ENCODE results near the gene LRRC26. TPM values are rescaled to one million over a fixed set of nuclear protein-coding genes. Genes with fewer than 3 reads are reported as not detected.

The LRRC26 gene
- total and polyA plus RNA-seq, 2 of the 13 experiments (the other 11 are each of a cell fraction or from before 2014, with no cell fraction given): not detected

DNA sequence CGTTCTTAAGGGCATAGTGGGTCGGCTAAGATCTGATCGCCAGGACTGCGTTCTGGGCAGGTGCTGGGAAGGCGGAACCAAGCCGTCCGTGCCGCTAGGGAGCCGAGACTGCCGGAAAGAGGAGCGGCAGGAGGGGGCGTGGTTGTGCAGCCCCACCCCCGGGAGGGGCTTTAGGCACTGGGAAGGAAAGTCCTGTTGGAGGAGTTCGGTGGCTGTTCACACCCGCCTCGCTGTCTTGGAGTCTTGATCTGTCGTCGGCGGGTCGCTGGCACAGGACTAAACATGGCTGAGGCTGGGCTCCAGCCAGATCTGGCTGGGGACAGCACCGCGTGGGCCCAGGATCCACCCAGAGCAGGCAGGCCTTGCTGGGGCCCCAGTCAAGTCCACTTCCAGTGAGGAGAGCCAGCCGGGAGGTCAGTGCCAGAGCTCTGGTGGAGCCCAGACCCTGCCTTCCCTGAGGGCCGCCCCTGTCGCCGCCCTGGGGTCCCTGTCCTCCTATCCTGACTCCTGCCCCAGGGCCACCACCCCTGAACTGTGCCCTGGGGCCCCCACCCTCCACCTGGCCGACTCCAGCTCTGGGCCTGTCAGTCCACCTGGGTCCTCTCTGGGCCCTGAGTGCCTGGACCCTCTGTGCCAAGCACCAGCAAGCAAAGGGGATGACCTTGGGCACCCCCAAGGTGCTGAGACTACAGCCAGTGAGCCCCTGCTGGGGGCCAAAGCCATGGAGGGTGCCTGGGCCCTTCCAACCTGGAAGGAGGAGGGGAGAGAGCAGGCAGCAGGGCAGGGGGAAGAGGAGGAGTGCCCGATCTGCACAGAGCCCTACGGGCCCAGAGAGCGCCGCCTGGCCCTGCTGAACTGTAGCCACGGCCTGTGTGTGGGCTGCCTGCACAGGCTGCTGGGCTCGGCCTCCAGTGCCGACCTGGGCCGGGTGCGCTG lies 47.7 kb upstream of the LRRC26 start (continued):
- TF ChIP-seq, protein P1, sequence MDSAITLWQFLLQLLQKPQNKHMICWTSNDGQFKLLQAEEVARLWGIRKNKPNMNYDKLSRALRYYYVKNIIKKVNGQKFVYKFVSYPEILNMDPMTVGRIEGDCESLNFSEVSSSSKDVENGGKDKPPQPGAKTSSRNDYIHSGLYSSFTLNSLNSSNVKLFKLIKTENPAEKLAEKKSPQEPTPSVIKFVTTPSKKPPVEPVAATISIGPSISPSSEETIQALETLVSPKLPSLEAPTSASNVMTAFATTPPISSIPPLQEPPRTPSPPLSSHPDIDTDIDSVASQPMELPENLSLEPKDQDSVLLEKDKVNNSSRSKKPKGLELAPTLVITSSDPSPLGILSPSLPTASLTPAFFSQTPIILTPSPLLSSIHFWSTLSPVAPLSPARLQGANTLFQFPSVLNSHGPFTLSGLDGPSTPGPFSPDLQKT (CRISPR knock-in tag; IDR thresholded peaks at IDR 0.05; ENCODE audit: borderline replicate concordance): no peak
- no peak for TF ChIP-seq HOXA7 (CRISPR knock-in tag; IDR thresholded peaks at IDR 0.05)
- peak; percentile 49 for TF ChIP-seq KDM2A (CRISPR knock-in tag; IDR thresholded peaks at IDR 0.05; ENCODE audit: borderline replicate concordance, low read depth)
- TF ChIP-seq ZNF792 (CRISPR knock-in tag; IDR thresholded peaks at IDR 0.05): no peak
- no peak for TF ChIP-seq JUNB (CRISPR knock-in tag; IDR thresholded peaks at IDR 0.05; ENCODE audit: borderline replicate concordance)
- no peak for TF ChIP-seq TERF1 (CRISPR knock-in tag; IDR thresholded peaks at IDR 0.05)
- peak; percentile 35; the same call in 1 of the 2 replicates for TF ChIP-seq GATAD2A (CRISPR knock-in tag; IDR thresholded peaks at IDR 0.05)
- TF ChIP-seq, protein P2, sequence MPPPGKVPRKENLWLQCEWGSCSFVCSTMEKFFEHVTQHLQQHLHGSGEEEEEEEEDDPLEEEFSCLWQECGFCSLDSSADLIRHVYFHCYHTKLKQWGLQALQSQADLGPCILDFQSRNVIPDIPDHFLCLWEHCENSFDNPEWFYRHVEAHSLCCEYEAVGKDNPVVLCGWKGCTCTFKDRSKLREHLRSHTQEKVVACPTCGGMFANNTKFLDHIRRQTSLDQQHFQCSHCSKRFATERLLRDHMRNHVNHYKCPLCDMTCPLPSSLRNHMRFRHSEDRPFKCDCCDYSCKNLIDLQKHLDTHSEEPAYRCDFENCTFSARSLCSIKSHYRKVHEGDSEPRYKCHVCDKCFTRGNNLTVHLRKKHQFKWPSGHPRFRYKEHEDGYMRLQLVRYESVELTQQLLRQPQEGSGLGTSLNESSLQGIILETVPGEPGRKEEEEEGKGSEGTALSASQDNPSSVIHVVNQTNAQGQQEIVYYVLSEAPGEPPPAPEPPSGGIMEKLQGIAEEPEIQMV (CRISPR knock-in tag; IDR thresholded peaks at IDR 0.05; ENCODE audit: low read depth): 0 out of 2 replicates have a peak, but pooled peaks have one; percentile 23
- TF ChIP-seq ZNF75D (CRISPR knock-in tag; IDR thresholded peaks at IDR 0.05; ENCODE audit: borderline replicate concordance): no peak
- no peak for TF ChIP-seq MATR3 (CRISPR knock-in tag; IDR thresholded peaks at IDR 0.05)
- TF ChIP-seq POGZ (CRISPR knock-in tag; IDR thresholded peaks at IDR 0.05): no peak
- TF ChIP-seq ZNF672 (CRISPR knock-in tag; IDR thresholded peaks at IDR 0.05): no peak
- no peak for TF ChIP-seq ADNP (CRISPR knock-in tag; IDR thresholded peaks at IDR 0.05)
- peak; percentile 94 for TF ChIP-seq ZNF18 (CRISPR knock-in tag; IDR thresholded peaks at IDR 0.05; ENCODE audit: insufficient replicate concordance)
- TF ChIP-seq THAP7 (CRISPR knock-in tag; IDR thresholded peaks at IDR 0.05): no peak
- TF ChIP-seq BCL6 (CRISPR knock-in tag; IDR thresholded peaks at IDR 0.05): no peak
- TF ChIP-seq NR1H2 (CRISPR knock-in tag; IDR thresholded peaks at IDR 0.05; ENCODE audit: borderline replicate concordance, low read depth): no peak; the same call in 1 of the 2 replicates
- TF ChIP-seq ZSCAN22 (CRISPR knock-in tag; IDR thresholded peaks at IDR 0.05): 0 out of 2 replicates have a peak, but pooled peaks have one; percentile 19
- TF ChIP-seq ZNF260 (CRISPR knock-in tag; IDR thresholded peaks at IDR 0.05; ENCODE audit: borderline replicate concordance, low read depth): no peak

Data from HepG2 (cell line).